Measurements from ENCODE around the gene MLLT6. TPM values are rescaled to one million over a fixed set of nuclear protein-coding genes. Genes with fewer than 3 reads are reported as not detected.

MLLT6 gene
- total and polyA plus RNA-seq, 2 of the 13 experiments (the other 11 are each of a cell fraction or from before 2014, with no cell fraction given), result 50.7 to 69.5 TPM

DNA sequence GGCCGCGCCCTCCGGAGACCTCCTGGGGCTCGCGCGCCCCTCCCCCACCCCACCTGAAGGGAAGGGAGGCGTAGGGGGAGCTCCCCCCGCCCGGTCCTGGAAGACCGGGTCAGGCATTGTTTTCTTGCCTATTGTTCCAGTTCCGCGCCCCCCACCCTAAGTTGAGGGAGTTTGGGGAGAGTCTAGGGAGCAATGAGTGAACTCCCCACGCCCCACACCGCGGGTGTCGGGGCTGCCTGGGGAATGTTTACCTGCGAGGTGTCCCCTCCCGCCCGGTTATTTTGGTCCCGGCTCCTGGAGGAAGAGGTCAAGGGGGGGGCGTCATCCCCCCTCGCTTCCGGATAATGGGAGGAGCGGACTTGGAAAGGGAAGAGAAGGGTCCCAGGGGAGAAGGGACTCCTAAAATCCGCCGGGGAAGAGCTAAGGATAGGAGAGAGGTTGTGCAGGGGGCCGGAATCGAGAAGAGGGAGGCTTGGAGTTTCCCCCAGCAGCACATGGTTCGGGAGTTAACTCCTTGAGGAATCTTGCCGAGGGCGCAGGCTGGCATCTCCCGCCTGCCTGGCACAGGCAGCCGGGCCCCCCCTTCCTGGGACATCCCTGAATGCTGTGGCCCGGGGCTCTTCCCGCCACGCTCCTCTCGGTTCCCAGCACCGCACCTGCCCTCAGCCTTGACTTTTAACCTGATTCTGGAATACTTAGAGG is 881 bp downstream of the MLLT6 start (continued):
- TF ChIP-seq ZNF543 (CRISPR knock-in tag; IDR thresholded peaks at IDR 0.05) (no peak; the same call in 1 of the 2 replicates), MIXL1 (CRISPR knock-in tag; IDR thresholded peaks at IDR 0.05) (no peak), CCAR2 (optimal IDR thresholded peaks at IDR 0.05; ENCODE audit: low read depth, low read length) (no peak), SCMH1 (CRISPR knock-in tag; IDR thresholded peaks at IDR 0.05; ENCODE audit: borderline replicate concordance) (no peak), HMG20A (CRISPR knock-in tag; IDR thresholded peaks at IDR 0.05; ENCODE audit: borderline replicate concordance) (no peak), ZNF451 (CRISPR knock-in tag; IDR thresholded peaks at IDR 0.05) (no peak), TEAD2 (CRISPR knock-in tag; IDR thresholded peaks at IDR 0.05) (no peak), HOXA5 (CRISPR knock-in tag; IDR thresholded peaks at IDR 0.05) (0 out of 2 replicates have a peak, but pooled peaks have one; percentile 28), E2F2 (CRISPR knock-in tag; IDR thresholded peaks at IDR 0.05; ENCODE audit: borderline replicate concordance) (no peak), MIER3 (CRISPR knock-in tag; IDR thresholded peaks at IDR 0.05; ENCODE audit: borderline replicate concordance) (0 out of 2 replicates have a peak, but pooled peaks have one; percentile 16), RFXAP (CRISPR knock-in tag; IDR thresholded peaks at IDR 0.05; ENCODE audit: borderline replicate concordance) (no peak), ZFP62 (CRISPR knock-in tag; IDR thresholded peaks at IDR 0.05) (no peak), ONECUT2 (CRISPR knock-in tag; IDR thresholded peaks at IDR 0.05) (no peak), ARID5B (CRISPR knock-in tag; IDR thresholded peaks at IDR 0.05) (peak; percentile 31; the same call in 1 of the 2 replicates), MEF2D (CRISPR knock-in tag; IDR thresholded peaks at IDR 0.05) (0 out of 2 replicates have a peak, but pooled peaks have one; percentile 50), PCBP1 (IDR thresholded peaks at IDR 0.05; ENCODE audit: borderline replicate concordance, low read depth, low read length) (no peak), NONO (IDR thresholded peaks at IDR 0.05) (no peak), NONO (CRISPR knock-in tag; conservative IDR thresholded peaks at IDR 0.05) (no peak), EED (CRISPR knock-in tag; IDR thresholded peaks at IDR 0.05) (no peak), HHEX (CRISPR knock-in tag; IDR thresholded peaks at IDR 0.05) (no peak), ZFYVE20 (CRISPR knock-in tag; IDR thresholded peaks at IDR 0.05; ENCODE audit: borderline replicate concordance, low read depth) (no peak), HNRNPH1 (optimal IDR thresholded peaks at IDR 0.05; ENCODE audit: low read depth, low read length) (no peak), ZBTB8A (CRISPR knock-in tag; IDR thresholded peaks at IDR 0.05; ENCODE audit: borderline replicate concordance, low read depth) (no peak), ZNF761 (CRISPR knock-in tag; conservative IDR thresholded peaks at IDR 0.05) (no peak), NFE2L2 (IDR thresholded peaks at IDR 0.05; ENCODE audit: low read length) (no peak)
- TF ChIP-seq, protein P1, sequence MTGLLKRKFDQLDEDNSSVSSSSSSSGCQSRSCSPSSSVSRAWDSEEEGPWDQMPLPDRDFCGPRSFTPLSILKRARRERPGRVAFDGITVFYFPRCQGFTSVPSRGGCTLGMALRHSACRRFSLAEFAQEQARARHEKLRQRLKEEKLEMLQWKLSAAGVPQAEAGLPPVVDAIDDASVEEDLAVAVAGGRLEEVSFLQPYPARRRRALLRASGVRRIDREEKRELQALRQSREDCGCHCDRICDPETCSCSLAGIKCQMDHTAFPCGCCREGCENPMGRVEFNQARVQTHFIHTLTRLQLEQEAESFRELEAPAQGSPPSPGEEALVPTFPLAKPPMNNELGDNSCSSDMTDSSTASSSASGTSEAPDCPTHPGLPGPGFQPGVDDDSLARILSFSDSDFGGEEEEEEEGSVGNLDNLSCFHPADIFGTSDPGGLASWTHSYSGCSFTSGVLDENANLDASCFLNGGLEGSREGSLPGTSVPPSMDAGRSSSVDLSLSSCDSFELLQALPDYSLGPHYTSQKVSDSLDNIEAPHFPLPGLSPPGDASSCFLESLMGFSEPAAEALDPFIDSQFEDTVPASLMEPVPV (CRISPR knock-in tag; IDR thresholded peaks at IDR 0.05), result no peak; the same call in 1 of the 2 replicates

Data from HepG2 (cell line).